GM10847 (cell line): ENCODE results near the gene MGAT5.

Source experiments
- POLR2A ChIP-seq: IDR thresholded peaks from 2 replicates; pipeline ENCODE4 v1.6.1; 2011; ENCODE audit not compliant: insufficient read length; ENCODE audit errors: extremely low read depth

Gene MGAT5

GRCh38 chr2:134253804-134254203 lies at the start of gene MGAT5:
MGAT5 (plus strand) TSS chr2:134254072; CDS start chr2:134254404, 332 bp downstream.
- TF ChIP-seq POLR2A: no peak

- no peak for TF ChIP-seq POLR2A
Measured at GRCh38 chr2:134205087-134205486, 48.8 kb upstream of the MGAT5 start.

- TF ChIP-seq POLR2A: no peak
Measured at GRCh38 chr2:134206031-134206430, 47.8 kb upstream of the MGAT5 start.

GRCh38 chr2:134206573-134206972 lies 47.3 kb upstream of the MGAT5 start:
- TF ChIP-seq POLR2A: no peak

GRCh38 chr2:134207589-134208209 lies 46.2 kb upstream of the MGAT5 start:
- TF ChIP-seq POLR2A: no peak

GRCh38 chr2:134208825-134209224 lies 45.0 kb upstream of the MGAT5 start:
- no peak for TF ChIP-seq POLR2A

GRCh38 chr2:134212746-134213145 lies 41.1 kb upstream of the MGAT5 start:
- TF ChIP-seq POLR2A: no peak

GRCh38 chr2:134216152-134216829 lies 37.6 kb upstream of the MGAT5 start:
- TF ChIP-seq POLR2A: no peak

- TF ChIP-seq POLR2A: no peak
Measured at GRCh38 chr2:134217351-134217750, 36.5 kb upstream of the MGAT5 start.

GRCh38 chr2:134217924-134218323 lies 35.9 kb upstream of the MGAT5 start:
- no peak for TF ChIP-seq POLR2A

- no peak for TF ChIP-seq POLR2A
Measured at GRCh38 chr2:134218414-134218813, 35.5 kb upstream of the MGAT5 start.

- no peak for TF ChIP-seq POLR2A
Measured at GRCh38 chr2:134218930-134219658, 34.8 kb upstream of the MGAT5 start.

- TF ChIP-seq POLR2A: no peak
Measured at GRCh38 chr2:134220344-134220974, 33.4 kb upstream of the MGAT5 start.

GRCh38 chr2:134224005-134224404 lies 29.9 kb upstream of the MGAT5 start:
- no peak for TF ChIP-seq POLR2A

GRCh38 chr2:134225173-134225572 lies 28.7 kb upstream of the MGAT5 start:
- TF ChIP-seq POLR2A: no peak

GRCh38 chr2:134225841-134226240 lies 28.0 kb upstream of the MGAT5 start:
- no peak for TF ChIP-seq POLR2A
